HepG2 (cell line): Measurements from ENCODE around the gene EMC9. TPM values are rescaled to one million over a fixed set of nuclear protein-coding genes. Genes with fewer than 3 reads are reported as not detected.

Source experiments
- AKAP8 ChIP-seq: sonication (generic); formaldehyde crosslinking; IDR thresholded peaks from 2 replicates; pipeline ENCODE4 v1.5.1; 2020; ENCODE audit warnings: mild to moderate bottlenecking, missing genetic modification reagents
- ARNT2 ChIP-seq: sonication (generic); formaldehyde crosslinking; IDR thresholded peaks from 2 replicates; pipeline ENCODE4 v1.8.0; 2022; ENCODE audit warnings: mild to moderate bottlenecking, low read depth, missing genetic modification reagents, moderate library complexity
- ATRX ChIP-seq: sonication (generic); formaldehyde crosslinking; IDR thresholded peaks from 2 replicates; pipeline ENCODE4 v1.4.0; 2020; ENCODE audit warnings: missing genetic modification reagents, borderline replicate concordance
- CENPT ChIP-seq: sonication (generic); formaldehyde crosslinking; IDR thresholded peaks from 2 replicates; pipeline ENCODE4 v1.8.0; 2022; ENCODE audit warnings: low read depth, mild to moderate bottlenecking, moderate library complexity, missing genetic modification reagents
- DMAP1 ChIP-seq: IDR thresholded peaks from 2 replicates; pipeline ENCODE4 v1.6.1; 2016
- GATAD1 ChIP-seq: IDR thresholded peaks from 2 replicates; pipeline ENCODE4 v1.6.1; 2016; ENCODE audit warnings: missing genetic modification reagents, missing compliant biosample characterization
- HCFC1 ChIP-seq: fragments of 150-350 bp; IDR thresholded peaks from 2 replicates; pipeline ENCODE4 v1.6.1; 2014; ENCODE audit warnings: low read depth, low read length
- MAF1 ChIP-seq: sonication (generic); formaldehyde crosslinking; IDR thresholded peaks from 2 replicates; pipeline ENCODE4 v1.5.0; 2020; ENCODE audit warnings: missing genetic modification reagents, borderline replicate concordance
- MAZ ChIP-seq, 2 experiments: sonication (generic) in 1 of 2; formaldehyde crosslinking in 1 of 2; IDR thresholded peaks; 2 replicates each; pipeline versions ENCODE4 v1.5.0 to v1.6.1; 2012 to 2020; ENCODE audit warnings: low read depth in 2 of 2, mild to moderate bottlenecking in 2 of 2, borderline replicate concordance in 1 of 2, improper control_type of control experiment in 1 of 2, low read length in 1 of 2, missing genetic modification reagents in 1 of 2, moderate library complexity in 1 of 2
- MIER3 ChIP-seq: IDR thresholded peaks from 2 replicates; pipeline ENCODE4 v1.6.1; 2016; ENCODE audit warnings: missing compliant biosample characterization, borderline replicate concordance
- NFKB2 ChIP-seq: sonication (generic); formaldehyde crosslinking; IDR thresholded peaks from 2 replicates; pipeline ENCODE4 v1.4.0; 2020; ENCODE audit warnings: missing genetic modification reagents, borderline replicate concordance
- NRL ChIP-seq: sonication (generic); formaldehyde crosslinking; IDR thresholded peaks from 2 replicates; pipeline ENCODE4 v1.5.0; 2020; ENCODE audit warnings: missing genetic modification reagents, mild to moderate bottlenecking, moderate library complexity, borderline replicate concordance
- PHF8 ChIP-seq: sonication (generic); formaldehyde crosslinking; IDR thresholded peaks from 2 replicates; pipeline ENCODE4 v1.5.0; 2020; ENCODE audit warnings: missing genetic modification reagents
- RBM22 ChIP-seq: fragments of 200-400 bp; formaldehyde crosslinking; optimal IDR thresholded peaks from 2 replicates; pipeline ENCODE3; 2017; ENCODE audit warnings: mild to moderate bottlenecking, low read length, moderate library complexity
- SALL2 ChIP-seq: sonication (generic); formaldehyde crosslinking; IDR thresholded peaks from 2 replicates; pipeline ENCODE4 v1.8.1; 2023; ENCODE audit warnings: mild to moderate bottlenecking, missing genetic modification reagents, inconsistent platforms
- SATB2 ChIP-seq: sonication (generic); formaldehyde crosslinking; IDR thresholded peaks from 2 replicates; pipeline ENCODE4 v1.5.0; 2020; ENCODE audit warnings: missing genetic modification reagents
- SOX6 ChIP-seq, 2 experiments: fragments of 450-650 bp in 1 of 2; sonication (generic) in 1 of 2; formaldehyde crosslinking in 1 of 2; IDR thresholded peaks; 2 replicates each; pipeline versions ENCODE4 v1.4.0 to v1.6.1; 2017 to 2020; ENCODE audit warnings: antibody characterized with exemption in 1 of 2, mild to moderate bottlenecking in 1 of 2, missing genetic modification reagents in 1 of 2
- TOPORS ChIP-seq: sonication (generic); formaldehyde crosslinking; IDR thresholded peaks from 2 replicates; pipeline ENCODE4 v1.8.0; 2023; ENCODE audit warnings: mild to moderate bottlenecking, missing genetic modification reagents
- ZNF224 ChIP-seq: sonication (generic); formaldehyde crosslinking; IDR thresholded peaks from 2 replicates; pipeline ENCODE4 v1.5.0; 2020; ENCODE audit warnings: mild to moderate bottlenecking, missing genetic modification reagents
- ZNF44 ChIP-seq: sonication (generic); formaldehyde crosslinking; IDR thresholded peaks from 2 replicates; pipeline ENCODE4 v1.5.1; 2020; ENCODE audit warnings: mild to moderate bottlenecking, missing genetic modification reagents
- ZNF484 ChIP-seq: sonication (generic); formaldehyde crosslinking; IDR thresholded peaks from 2 replicates; pipeline ENCODE4 v1.5.1; 2020; ENCODE audit warnings: mild to moderate bottlenecking, low read depth, missing genetic modification reagents, borderline replicate concordance
- ZNF530 ChIP-seq: sonication (generic); formaldehyde crosslinking; IDR thresholded peaks from 2 replicates; pipeline ENCODE4 v1.5.0; 2020; ENCODE audit warnings: low read depth, mild to moderate bottlenecking, missing genetic modification reagents
- ZNF549 ChIP-seq: sonication (generic); formaldehyde crosslinking; IDR thresholded peaks from 2 replicates; pipeline ENCODE4 v1.5.0; 2020; ENCODE audit warnings: missing genetic modification reagents
- ZNF564 ChIP-seq: sonication (generic); formaldehyde crosslinking; IDR thresholded peaks from 2 replicates; pipeline ENCODE4 v1.8.1; 2023; ENCODE audit warnings: mild to moderate bottlenecking, missing genetic modification reagents
- polyA plus RNA-seq, 8 experiments: library from polyadenylated mRNA; depleted of rRNA in 3 of 8; stranded (reverse) in 7 of 8; unstranded in 1 of 8; fragments of >200 nt; fragmentation: Illumina TruSeq in 4 of 8; extraction: Trizol in 4 of 8; gene quantifications; 2 replicates each; pipeline versions ENCODE4 v1.2.1 to v1.2.3, GENCODE V29; 2011 to 2016; ENCODE audit warnings: low read depth in 4 of 8, missing spikeins in 1 of 8, mixed read lengths in 1 of 8; ENCODE audit not compliant: insufficient read depth in 1 of 8
- total RNA-seq, 5 experiments: library from RNA; depleted of rRNA; stranded (reverse); fragments of >200 nt; fragmentation: Illumina TruSeq; extraction: Trizol; gene quantifications; 2 replicates each; pipeline ENCODE4 v1.2.3, GENCODE V29; 2016; ENCODE audit warnings: low read depth in 1 of 5
- TF ChIP-seq, protein P1 (sequence below): IDR thresholded peaks from 2 replicates; pipeline ENCODE4 v1.6.1; 2018; ENCODE audit warnings: missing genetic modification reagents, mild to moderate bottlenecking, missing compliant biosample characterization
- TF ChIP-seq, protein P2 (sequence below): IDR thresholded peaks from 2 replicates; pipeline ENCODE4 v1.6.1; 2016; ENCODE audit warnings: missing genetic modification reagents, missing compliant biosample characterization
- TF ChIP-seq, protein P3 (sequence below): sonication (generic); formaldehyde crosslinking; IDR thresholded peaks from 2 replicates; pipeline ENCODE4 v1.8.0; 2023; ENCODE audit warnings: mild to moderate bottlenecking, missing genetic modification reagents

EMC9 gene
- total and polyA plus RNA-seq, 2 of the 13 experiments (the other 11 are each of a cell fraction or from before 2014, with no cell fraction given), result 60.5 to 78.7 TPM

DNA sequence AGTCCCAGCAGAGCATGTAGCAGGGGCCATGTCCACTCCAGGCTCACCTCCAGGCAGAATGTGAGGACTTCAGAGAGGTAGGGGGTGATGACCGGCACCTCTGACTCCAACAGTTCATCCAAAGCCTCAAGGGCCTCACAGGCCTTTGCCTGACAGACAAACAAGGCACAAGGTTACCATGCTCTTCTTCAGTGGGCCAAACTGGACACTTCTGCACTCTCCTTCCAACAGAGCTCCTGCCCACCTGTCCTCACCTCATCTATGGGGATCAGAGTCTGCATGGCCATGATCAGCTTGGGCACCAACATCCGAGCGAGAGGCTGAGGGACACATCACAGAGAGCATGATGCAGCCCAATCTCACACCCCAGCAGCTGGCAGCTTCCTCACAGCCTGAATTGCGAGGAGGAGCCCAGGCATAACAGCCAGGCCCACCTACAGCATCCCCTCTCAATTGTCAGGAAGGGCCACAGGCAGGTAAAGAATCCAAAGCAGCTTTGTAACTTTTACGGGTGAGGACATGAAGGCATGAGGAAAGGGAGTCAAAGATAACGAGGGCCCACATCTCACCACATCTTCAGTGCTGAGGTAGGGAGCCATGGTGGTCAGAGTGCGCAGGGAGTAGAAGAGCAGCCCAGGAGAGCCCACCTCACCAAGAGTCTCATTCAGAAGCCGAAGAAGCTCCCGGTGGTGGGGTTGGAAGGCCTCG, 45.6 kb upstream of the EMC9 start (continued):
- TF ChIP-seq, protein P1, sequence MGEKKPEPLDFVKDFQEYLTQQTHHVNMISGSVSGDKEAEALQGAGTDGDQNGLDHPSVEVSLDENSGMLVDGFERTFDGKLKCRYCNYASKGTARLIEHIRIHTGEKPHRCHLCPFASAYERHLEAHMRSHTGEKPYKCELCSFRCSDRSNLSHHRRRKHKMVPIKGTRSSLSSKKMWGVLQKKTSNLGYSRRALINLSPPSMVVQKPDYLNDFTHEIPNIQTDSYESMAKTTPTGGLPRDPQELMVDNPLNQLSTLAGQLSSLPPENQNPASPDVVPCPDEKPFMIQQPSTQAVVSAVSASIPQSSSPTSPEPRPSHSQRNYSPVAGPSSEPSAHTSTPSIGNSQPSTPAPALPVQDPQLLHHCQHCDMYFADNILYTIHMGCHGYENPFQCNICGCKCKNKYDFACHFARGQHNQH (CRISPR knock-in tag), result no peak
- no peak for TF ChIP-seq ZNF549 (CRISPR knock-in tag)
- TF ChIP-seq ZNF530, result no peak
- no peak for TF ChIP-seq RBM22
- TF ChIP-seq, protein P2, sequence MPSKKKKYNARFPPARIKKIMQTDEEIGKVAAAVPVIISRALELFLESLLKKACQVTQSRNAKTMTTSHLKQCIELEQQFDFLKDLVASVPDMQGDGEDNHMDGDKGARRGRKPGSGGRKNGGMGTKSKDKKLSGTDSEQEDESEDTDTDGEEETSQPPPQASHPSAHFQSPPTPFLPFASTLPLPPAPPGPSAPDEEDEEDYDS (CRISPR knock-in tag), result no peak
- no peak for TF ChIP-seq ATRX (CRISPR knock-in tag)
- TF ChIP-seq ZNF224, result no peak
- TF ChIP-seq PHF8, result 0 out of 2 replicates have a peak, but pooled peaks have one; percentile 11
- TF ChIP-seq NRL (CRISPR knock-in tag), result peak; percentile 44; the same call in 1 of the 2 replicates
- no peak for TF ChIP-seq MIER3
- no peak for TF ChIP-seq DMAP1
- no peak for TF ChIP-seq ARNT2 (CRISPR knock-in tag)
- TF ChIP-seq ZNF564 (CRISPR knock-in tag), result no peak
- no peak for TF ChIP-seq HCFC1
- TF ChIP-seq MAF1 (CRISPR knock-in tag), result no peak
- no peak for TF ChIP-seq AKAP8 (CRISPR knock-in tag)
- TF ChIP-seq ZNF44, result no peak
- no peak for TF ChIP-seq ZNF484 (CRISPR knock-in tag)
- TF ChIP-seq SALL2 (CRISPR knock-in tag), result no peak
- TF ChIP-seq NFKB2 (CRISPR knock-in tag), result no peak
- TF ChIP-seq, protein P3, sequence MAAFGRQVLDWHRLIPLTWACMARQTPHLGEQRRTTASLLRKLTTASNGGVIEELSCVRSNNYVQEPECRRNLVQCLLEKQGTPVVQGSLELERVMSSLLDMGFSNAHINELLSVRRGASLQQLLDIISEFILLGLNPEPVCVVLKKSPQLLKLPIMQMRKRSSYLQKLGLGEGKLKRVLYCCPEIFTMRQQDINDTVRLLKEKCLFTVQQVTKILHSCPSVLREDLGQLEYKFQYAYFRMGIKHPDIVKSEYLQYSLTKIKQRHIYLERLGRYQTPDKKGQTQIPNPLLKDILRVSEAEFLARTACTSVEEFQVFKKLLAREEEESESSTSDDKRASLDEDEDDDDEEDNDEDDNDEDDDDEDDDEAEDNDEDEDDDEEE, result no peak
- TF ChIP-seq SOX6 (IDR thresholded peaks at IDR 0.05), result no peak
- no peak for TF ChIP-seq SOX6 (CRISPR knock-in tag; IDR thresholded peaks at IDR 0.05)
- TF ChIP-seq TOPORS, result no peak
- TF ChIP-seq GATAD1 (CRISPR knock-in tag), result 0 out of 2 replicates have a peak, but pooled peaks have one; percentile 12
- no peak for TF ChIP-seq MAZ (IDR thresholded peaks at IDR 0.05; ENCODE audit: borderline replicate concordance, low read depth, low read length)
- TF ChIP-seq MAZ (CRISPR knock-in tag; IDR thresholded peaks at IDR 0.05; ENCODE audit: low read depth), result no peak
- no peak for TF ChIP-seq SATB2 (CRISPR knock-in tag)
- 0 out of 2 replicates have a peak, but pooled peaks have one; percentile 56 for TF ChIP-seq CENPT
